K562 (cell line): ENCODE measurements around the gene PPP1R13B.

Source experiments
- ELK1 ChIP-seq: sonication (generic); formaldehyde crosslinking; IDR thresholded peaks from 2 replicates; pipeline ENCODE4 v1.8.1; 2022; ENCODE audit warnings: missing genetic modification reagents
- GATA2 ChIP-seq: sonication (generic); formaldehyde crosslinking; IDR thresholded peaks from 2 replicates; pipeline ENCODE4 v1.4.0; 2020; ENCODE audit warnings: mild to moderate bottlenecking, missing genetic modification reagents
- POLR2A ChIP-seq: fragments of 450-650 bp; conservative IDR thresholded peaks from 2 replicates; pipeline ENCODE4 v1.6.1; 2016
- PRDM10 ChIP-seq: fragments of 450-650 bp; IDR thresholded peaks from 2 replicates; pipeline ENCODE4 v1.6.1; 2018; ENCODE audit not compliant: partially characterized antibody
- RBM39 ChIP-seq: fragments of 200-400 bp; formaldehyde crosslinking; optimal IDR thresholded peaks from 2 replicates; pipeline ENCODE3; 2018; ENCODE audit warnings: low read depth, low read length
- SRF ChIP-seq, 2 experiments: fragments of 250-450, 450-650 bp in 1 of 2; sonication (Bioruptor Pico) in 1 of 2; sonication (generic) in 1 of 2; formaldehyde crosslinking; IDR thresholded peaks; 2 replicates each; pipeline versions ENCODE4 v1.5.0 to v1.5.1; 2020 to 2022; ENCODE audit warnings: mild to moderate bottlenecking in 1 of 2, missing genetic modification reagents in 1 of 2
- ZFP91 ChIP-seq: sonication (generic); formaldehyde crosslinking; IDR thresholded peaks from 2 replicates; pipeline ENCODE4 v1.8.0; 2022; ENCODE audit warnings: mild to moderate bottlenecking, missing genetic modification reagents
- ZNF274 ChIP-seq: IDR thresholded peaks from 2 replicates; pipeline ENCODE4 v1.6.1; 2011; ENCODE audit warnings: low read depth, mild to moderate bottlenecking, low read length, moderate library complexity, borderline replicate concordance
- TF ChIP-seq, protein P1 (sequence below): fragments of 450-650 bp; IDR thresholded peaks from 2 replicates; pipeline ENCODE4 v1.6.1; 2017; ENCODE audit warnings: antibody characterized with exemption
- TF ChIP-seq, protein P2 (sequence below): fragments of 450-650 bp; IDR thresholded peaks from 2 replicates; pipeline ENCODE4 v1.6.1; 2016; ENCODE audit warnings: borderline replicate concordance

DNA sequence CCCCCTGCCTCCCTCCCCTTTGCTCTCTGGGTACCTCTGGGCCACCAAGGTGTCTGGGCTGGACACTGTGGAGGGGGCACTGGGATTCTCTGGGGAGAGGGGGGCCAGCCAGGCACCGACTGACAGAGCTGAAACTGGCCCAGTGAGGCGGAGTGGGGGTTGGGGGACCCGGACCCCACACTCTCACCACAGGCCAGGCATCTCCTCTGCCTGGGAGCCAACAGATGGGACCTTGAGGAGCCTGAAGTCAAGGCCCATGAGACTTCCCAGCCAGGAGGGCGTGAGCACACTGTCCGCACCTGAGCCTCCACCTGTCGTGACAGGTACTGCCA, 39.8 kb upstream of the PPP1R13B start:
- TF ChIP-seq GATA2 (CRISPR knock-in tag) (no peak), ELK1 (CRISPR knock-in tag) (no peak), POLR2A (no peak), SRF (CRISPR knock-in tag; IDR thresholded peaks at IDR 0.05) (no peak), ZFP91 (no peak), ZNF274 (no peak), PRDM10 (no peak), RBM39 (no peak)
- TF ChIP-seq, protein P1, sequence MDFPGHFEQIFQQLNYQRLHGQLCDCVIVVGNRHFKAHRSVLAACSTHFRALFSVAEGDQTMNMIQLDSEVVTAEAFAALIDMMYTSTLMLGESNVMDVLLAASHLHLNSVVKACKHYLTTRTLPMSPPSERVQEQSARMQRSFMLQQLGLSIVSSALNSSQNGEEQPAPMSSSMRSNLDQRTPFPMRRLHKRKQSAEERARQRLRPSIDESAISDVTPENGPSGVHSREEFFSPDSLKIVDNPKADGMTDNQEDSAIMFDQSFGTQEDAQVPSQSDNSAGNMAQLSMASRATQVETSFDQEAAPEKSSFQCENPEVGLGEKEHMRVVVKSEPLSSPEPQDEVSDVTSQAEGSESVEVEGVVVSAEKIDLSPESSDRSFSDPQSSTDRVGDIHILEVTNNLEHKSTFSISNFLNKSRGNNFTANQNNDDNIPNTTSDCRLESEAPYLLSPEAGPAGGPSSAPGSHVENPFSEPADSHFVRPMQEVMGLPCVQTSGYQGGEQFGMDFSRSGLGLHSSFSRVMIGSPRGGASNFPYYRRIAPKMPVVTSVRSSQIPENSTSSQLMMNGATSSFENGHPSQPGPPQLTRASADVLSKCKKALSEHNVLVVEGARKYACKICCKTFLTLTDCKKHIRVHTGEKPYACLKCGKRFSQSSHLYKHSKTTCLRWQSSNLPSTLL, result no peak
- TF ChIP-seq, protein P2, sequence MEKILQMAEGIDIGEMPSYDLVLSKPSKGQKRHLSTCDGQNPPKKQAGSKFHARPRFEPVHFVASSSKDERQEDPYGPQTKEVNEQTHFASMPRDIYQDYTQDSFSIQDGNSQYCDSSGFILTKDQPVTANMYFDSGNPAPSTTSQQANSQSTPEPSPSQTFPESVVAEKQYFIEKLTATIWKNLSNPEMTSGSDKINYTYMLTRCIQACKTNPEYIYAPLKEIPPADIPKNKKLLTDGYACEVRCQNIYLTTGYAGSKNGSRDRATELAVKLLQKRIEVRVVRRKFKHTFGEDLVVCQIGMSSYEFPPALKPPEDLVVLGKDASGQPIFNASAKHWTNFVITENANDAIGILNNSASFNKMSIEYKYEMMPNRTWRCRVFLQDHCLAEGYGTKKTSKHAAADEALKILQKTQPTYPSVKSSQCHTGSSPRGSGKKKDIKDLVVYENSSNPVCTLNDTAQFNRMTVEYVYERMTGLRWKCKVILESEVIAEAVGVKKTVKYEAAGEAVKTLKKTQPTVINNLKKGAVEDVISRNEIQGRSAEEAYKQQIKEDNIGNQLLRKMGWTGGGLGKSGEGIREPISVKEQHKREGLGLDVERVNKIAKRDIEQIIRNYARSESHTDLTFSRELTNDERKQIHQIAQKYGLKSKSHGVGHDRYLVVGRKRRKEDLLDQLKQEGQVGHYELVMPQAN, result no peak
